H9 (cell line): Measurements from ENCODE around the gene CAPN14. TPM values are rescaled to one million over a fixed set of nuclear protein-coding genes. Genes with fewer than 3 reads are reported as not detected.

Experiments
- DNase-seq: peaks from one replicate; pipeline ENCODE4 v3.0.0-alpha.2; 2017
- H2AFZ ChIP-seq: one replicate; pipeline ENCODE4 v1.6.1; 2013; ENCODE audit warnings: mild to moderate bottlenecking, low read length, control low read depth, moderate library complexity
- H2AK5ac ChIP-seq: 2 replicates; pipeline ENCODE4 v1.6.1; 2013; ENCODE audit warnings: low read length, control low read depth, mixed read lengths; ENCODE audit not compliant: insufficient read length
- H2BK120ac ChIP-seq: one replicate; pipeline ENCODE4 v1.6.1; 2013; ENCODE audit warnings: low read depth, mild to moderate bottlenecking, low read length, control low read depth, inconsistent platforms; ENCODE audit not compliant: poor library complexity, severe bottlenecking
- H2BK12ac ChIP-seq: 2 replicates; pipeline ENCODE4 v1.6.1; 2013; ENCODE audit warnings: low read length, control low read depth, mixed read lengths, low read depth; ENCODE audit not compliant: insufficient read length
- H2BK15ac ChIP-seq: 2 replicates; pipeline ENCODE4 v1.6.1; 2013; ENCODE audit warnings: low read depth, low read length, control low read depth
- H2BK20ac ChIP-seq: one replicate; pipeline ENCODE4 v1.6.1; 2013; ENCODE audit warnings: low read depth, mild to moderate bottlenecking, low read length, control low read depth, inconsistent platforms; ENCODE audit not compliant: poor library complexity, severe bottlenecking
- H2BK5ac ChIP-seq: 2 replicates; pipeline ENCODE4 v1.6.1; 2013; ENCODE audit warnings: low read length, control low read depth, mixed read lengths; ENCODE audit not compliant: insufficient read length
- H3K14ac ChIP-seq: 2 replicates; pipeline ENCODE4 v1.6.1; 2013; ENCODE audit warnings: low read length, control low read depth; ENCODE audit not compliant: insufficient read depth
- H3K18ac ChIP-seq: 2 replicates; pipeline ENCODE4 v1.6.1; 2013; ENCODE audit warnings: low read depth, mild to moderate bottlenecking, mixed read lengths, low read length, control low read depth; ENCODE audit not compliant: insufficient read length
- H3K23ac ChIP-seq: 2 replicates; pipeline ENCODE4 v1.6.1; 2013; ENCODE audit warnings: low read length, control low read depth, mixed read lengths, low read depth; ENCODE audit not compliant: insufficient read length
- H3K23me2 ChIP-seq: 2 replicates; pipeline ENCODE4 v1.6.1; 2013; ENCODE audit warnings: low read depth, mild to moderate bottlenecking, mixed read lengths, low read length, control low read depth; ENCODE audit not compliant: insufficient read length, poor library complexity, severe bottlenecking
- H3K27ac ChIP-seq: 2 replicates; pipeline ENCODE4 v1.5.1; 2013; ENCODE audit warnings: low read length, control low read depth, mixed read lengths, low read depth; ENCODE audit not compliant: insufficient read length
- H3K27me3 ChIP-seq: 2 replicates; pipeline ENCODE4 v1.6.1; 2013; ENCODE audit warnings: low read length, control low read depth, inconsistent platforms; ENCODE audit not compliant: insufficient read depth
- H3K4ac ChIP-seq: 2 replicates; pipeline ENCODE4 v1.6.1; 2013; ENCODE audit warnings: low read depth, mild to moderate bottlenecking, control low read depth, inconsistent platforms, low read length, moderate library complexity
- H3K4me1 ChIP-seq: 2 replicates; pipeline ENCODE4 v1.6.1; 2013; ENCODE audit warnings: low read length, control low read depth, inconsistent platforms; ENCODE audit not compliant: insufficient read depth
- H3K4me2 ChIP-seq: 2 replicates; pipeline ENCODE4 v1.6.1; 2013; ENCODE audit warnings: low read length, control low read depth, mixed read lengths; ENCODE audit not compliant: insufficient read length, insufficient read depth
- H3K56ac ChIP-seq: 2 replicates; pipeline ENCODE4 v1.6.1; 2013; ENCODE audit warnings: low read depth, mild to moderate bottlenecking, mixed read lengths, low read length, control low read depth; ENCODE audit not compliant: insufficient read length
- H3K79me1 ChIP-seq: 2 replicates; pipeline ENCODE4 v1.6.1; 2013; ENCODE audit warnings: low read depth, mild to moderate bottlenecking, moderate library complexity, low read length, control low read depth, inconsistent platforms; ENCODE audit not compliant: insufficient read depth, poor library complexity, severe bottlenecking
- H3K79me2 ChIP-seq: 2 replicates; pipeline ENCODE4 v1.6.1; 2013; ENCODE audit warnings: low read length, control low read depth, inconsistent platforms; ENCODE audit not compliant: insufficient read depth
- H3K9ac ChIP-seq: 2 replicates; pipeline ENCODE4 v1.6.1; 2013; ENCODE audit warnings: low read length, control low read depth, mixed read lengths; ENCODE audit not compliant: insufficient read length; ENCODE audit errors: extremely low read depth
- H3K9me3 ChIP-seq: one replicate; pipeline ENCODE4 v1.6.1; 2013; ENCODE audit warnings: low read depth, low read length, inconsistent platforms; ENCODE audit not compliant: control insufficient read depth
- H3T11ph ChIP-seq: one replicate; pipeline ENCODE4 v1.6.1; 2013; ENCODE audit warnings: mild to moderate bottlenecking, low read length, control low read depth, inconsistent platforms
- H4K20me1 ChIP-seq: one replicate; pipeline ENCODE4 v1.6.1; 2013; ENCODE audit not compliant: control insufficient read depth, insufficient read length, insufficient read depth
- H4K5ac ChIP-seq: 2 replicates; pipeline ENCODE4 v1.6.1; 2013; ENCODE audit warnings: low read depth, mild to moderate bottlenecking, mixed read lengths, low read length, control low read depth; ENCODE audit not compliant: insufficient read length
- H4K8ac ChIP-seq: replicated peaks from 2 replicates; pipeline ENCODE4 v1.6.1; 2013; ENCODE audit warnings: low read length, control low read depth, mixed read lengths, low read depth; ENCODE audit not compliant: insufficient read length
- H4K91ac ChIP-seq: 2 replicates; pipeline ENCODE4 v1.6.1; 2013; ENCODE audit warnings: low read depth, mild to moderate bottlenecking, moderate library complexity, mixed read lengths, low read length, control low read depth; ENCODE audit not compliant: insufficient read length
- H3K27ac Mint-ChIP-seq, 3 experiments: 2 replicates in 2 of 3; 3 replicates in 1 of 3; pipeline ENCODE4 v1.8.0; 2020 to 2021; ENCODE audit warnings: mixed read lengths in 3 of 3, mild to moderate bottlenecking in 1 of 3, moderate library complexity in 1 of 3
- H3K27me3 Mint-ChIP-seq: 2 replicates; pipeline ENCODE4 v1.8.0; 2021; ENCODE audit warnings: low read depth, mild to moderate bottlenecking, moderate library complexity, mixed read lengths
- H3K36me3 Mint-ChIP-seq, 3 experiments: 2 replicates in 2 of 3; 3 replicates in 1 of 3; pipeline ENCODE4 v1.8.0; 2020 to 2021; ENCODE audit warnings: low read depth in 3 of 3, mixed read lengths in 3 of 3; ENCODE audit not compliant: insufficient read depth in 1 of 3
- H3K4me1 Mint-ChIP-seq, 2 experiments: 2 replicates each; pipeline ENCODE4 v1.8.0; 2020; ENCODE audit warnings: mixed read lengths in 2 of 2
- H3K4me3 Mint-ChIP-seq, 2 experiments: 2 replicates in 1 of 2; 3 replicates in 1 of 2; pipeline ENCODE4 v1.8.0; 2020 to 2021; ENCODE audit warnings: mild to moderate bottlenecking in 2 of 2, mixed read lengths in 2 of 2, moderate library complexity in 1 of 2
- H3K9me3 Mint-ChIP-seq, 2 experiments: 2 replicates in 1 of 2; 3 replicates in 1 of 2; pipeline ENCODE4 v1.8.0; 2020; ENCODE audit warnings: mild to moderate bottlenecking in 2 of 2, mixed read lengths in 2 of 2, moderate library complexity in 1 of 2
- WGBS: extraction: QIAGEN DNeasy Blood & Tissue Kit; methylation state at CpG from one replicate; pipeline ENCODE4 v1.1.7; 2013; ENCODE audit warnings: missing lambda C conversion rate, low lambda C conversion rate, mixed read lengths; ENCODE audit not compliant: insufficient read length; ENCODE audit errors: extremely low coverage; 5-methylcytosine and 5-hydroxymethylcytosine counted together
- total RNA-seq: library from RNA; stranded (reverse); gene quantifications from 2 replicates; pipeline ENCODE4 v1.2.1, GENCODE V29; 2021
- TF ChIP-seq, protein P1 (sequence below): fragments of 200-600 bp; sonication (generic); conservative IDR thresholded peaks from 3 replicates; pipeline ENCODE4 v1.8.0; 2021; ENCODE audit warnings: antibody characterized with exemption, mild to moderate bottlenecking

The CAPN14 gene
- total RNA-seq, 1 experiment from 2014 or later = 0.09 TPM

- no peak overlapping the region for H3K23ac ChIP-seq
- TF ChIP-seq, protein P1, sequence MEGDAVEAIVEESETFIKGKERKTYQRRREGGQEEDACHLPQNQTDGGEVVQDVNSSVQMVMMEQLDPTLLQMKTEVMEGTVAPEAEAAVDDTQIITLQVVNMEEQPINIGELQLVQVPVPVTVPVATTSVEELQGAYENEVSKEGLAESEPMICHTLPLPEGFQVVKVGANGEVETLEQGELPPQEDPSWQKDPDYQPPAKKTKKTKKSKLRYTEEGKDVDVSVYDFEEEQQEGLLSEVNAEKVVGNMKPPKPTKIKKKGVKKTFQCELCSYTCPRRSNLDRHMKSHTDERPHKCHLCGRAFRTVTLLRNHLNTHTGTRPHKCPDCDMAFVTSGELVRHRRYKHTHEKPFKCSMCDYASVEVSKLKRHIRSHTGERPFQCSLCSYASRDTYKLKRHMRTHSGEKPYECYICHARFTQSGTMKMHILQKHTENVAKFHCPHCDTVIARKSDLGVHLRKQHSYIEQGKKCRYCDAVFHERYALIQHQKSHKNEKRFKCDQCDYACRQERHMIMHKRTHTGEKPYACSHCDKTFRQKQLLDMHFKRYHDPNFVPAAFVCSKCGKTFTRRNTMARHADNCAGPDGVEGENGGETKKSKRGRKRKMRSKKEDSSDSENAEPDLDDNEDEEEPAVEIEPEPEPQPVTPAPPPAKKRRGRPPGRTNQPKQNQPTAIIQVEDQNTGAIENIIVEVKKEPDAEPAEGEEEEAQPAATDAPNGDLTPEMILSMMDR = no peak
- no CpG with 5 or more reads among the region's 5 CpGs for WGBS
Observed at GRCh38 chr2:31188131-31188530, 29.2 kb downstream of the CAPN14 start.

More at GRCh38 chr2:31188131-31188530, 29.2 kb downstream of the CAPN14 start:
- no peaks in the 10 kb centered on the region for H4K20me1 ChIP-seq
- H3K4me2 ChIP-seq = no peak overlapping the region
- no peaks in the 10 kb centered on the region for H3K4me1 ChIP-seq
- H2BK15ac ChIP-seq = no peak overlapping the region
- peaks cover 13 to 16% of the 10 kb centered on the region in 2 experiments for H3K4me1 Mint-ChIP-seq
- no peak overlapping the region for H2BK12ac ChIP-seq
- H2BK20ac ChIP-seq = no peak overlapping the region
- H3K27ac ChIP-seq = no peak overlapping the region
- H3K27me3 Mint-ChIP-seq = peaks cover 26% of the 10 kb centered on the region
- peaks cover 0 to 3% of the 10 kb centered on the region in 2 experiments; a peak in 1 of 5 replicates for H3K9me3 Mint-ChIP-seq
- H4K91ac ChIP-seq = no peak overlapping the region
- no peak overlapping the region for H3K9ac ChIP-seq
- no peak overlapping the region for H4K8ac ChIP-seq
- H2BK120ac ChIP-seq = no peak overlapping the region
- no peaks in the 10 kb centered on the region for H3K27me3 ChIP-seq
- H3K36me3 Mint-ChIP-seq = no peaks in the 10 kb centered on the region
- H3K27ac Mint-ChIP-seq = no peak overlapping the region
- no peak overlapping the region for H2AFZ ChIP-seq
- no peak overlapping the region for H3K56ac ChIP-seq
- no peak overlapping the region for H4K5ac ChIP-seq
- H3K4me3 Mint-ChIP-seq = no peak overlapping the region
- H3T11ph ChIP-seq = no peak overlapping the region
- no peak overlapping the region for H3K4ac ChIP-seq
- DNase-seq = no peak
- no peak overlapping the region for H2BK5ac ChIP-seq
- H3K79me1 ChIP-seq = no peaks in the 10 kb centered on the region
- no peaks in the 10 kb centered on the region for H3K9me3 ChIP-seq
- no peak overlapping the region for H2AK5ac ChIP-seq
- H3K14ac ChIP-seq = no peak overlapping the region
- H3K18ac ChIP-seq = no peak overlapping the region
- H3K23me2 ChIP-seq = no peaks in the 10 kb centered on the region
- no peaks in the 10 kb centered on the region for H3K79me2 ChIP-seq
